Stimulated activated naive CD4-positive, alpha-beta T cell (primary cell): ENCODE results near the gene IKBKE.

Source experiments
- DNase-seq, 6 experiments: peaks; one replicate each; lab custom pipeline; 2025; lab: John Stamatoyannopoulos, UW

Gene IKBKE

GRCh38 chr1:206496131-206496793, 26.0 kb downstream of the IKBKE start:
- no peak for DNase-seq

DNA sequence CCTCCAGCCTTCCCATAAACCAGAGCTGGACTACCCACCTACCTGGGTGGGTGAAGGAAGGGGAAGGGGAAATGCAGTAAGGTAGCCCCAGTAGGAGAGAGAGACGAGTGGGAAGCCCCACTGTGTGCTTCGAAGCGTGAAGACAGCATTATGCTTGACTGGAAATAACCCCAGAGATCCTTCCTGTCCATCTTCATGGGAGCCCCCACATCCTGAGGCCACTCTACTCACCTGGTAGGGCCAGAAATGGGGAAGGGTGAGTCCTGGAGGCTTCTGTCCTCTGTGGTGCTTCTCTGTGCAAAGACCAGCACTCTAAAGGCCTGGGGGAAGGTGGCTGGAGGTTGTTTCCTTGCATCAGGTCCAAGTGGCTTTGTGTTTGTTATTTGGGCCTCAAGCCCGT, 27.1 kb downstream of the IKBKE start:
- no peak for DNase-seq

- DNase-seq: no peak
Observed at GRCh38 chr1:206497774-206498173, 27.5 kb downstream of the IKBKE start.

DNA sequence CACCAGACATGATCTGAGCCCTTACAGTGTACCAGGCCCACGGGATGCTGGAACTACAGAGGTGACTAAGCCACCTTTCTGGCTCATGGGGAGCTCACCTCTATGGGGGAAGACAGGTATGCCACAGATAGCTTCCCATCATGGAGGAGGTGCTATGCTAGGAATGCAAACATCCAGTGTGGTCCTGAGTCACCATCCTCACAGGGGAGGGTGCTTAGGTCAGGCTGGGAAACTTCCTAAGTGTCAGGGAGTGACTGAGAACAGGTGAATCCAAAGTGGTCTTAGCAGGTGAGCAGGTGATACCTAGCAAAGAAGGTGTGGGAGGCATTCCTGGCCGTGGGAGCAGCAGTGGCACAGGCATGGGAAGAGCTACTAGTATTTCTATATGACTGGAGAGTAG, 28.4 kb downstream of the IKBKE start:
- DNase-seq: no peak

GRCh38 chr1:206500046-206500445, 29.8 kb downstream of the IKBKE start:
- DNase-seq: no peak

DNA sequence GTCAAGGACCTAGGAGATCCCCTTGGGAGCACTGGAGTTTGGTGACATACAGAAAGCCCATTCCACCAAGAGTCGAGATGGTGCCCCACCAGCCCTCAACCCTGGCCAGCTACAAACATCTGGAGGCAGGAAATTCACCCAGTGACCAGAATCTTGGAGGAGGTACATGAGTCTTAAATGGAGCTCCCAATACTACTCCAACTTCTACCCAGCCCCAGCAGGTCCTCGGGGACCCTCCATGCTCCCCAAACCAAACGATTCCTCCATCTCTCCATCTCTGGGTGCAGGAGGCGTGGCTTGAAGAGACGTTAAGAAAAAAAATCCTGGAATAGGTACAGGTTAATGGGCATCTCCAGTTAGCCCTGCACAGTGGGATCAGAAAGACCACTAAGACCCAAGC, 31.6 kb downstream of the IKBKE start:
- DNase-seq: no peak

- no peak for DNase-seq
Observed at GRCh38 chr1:206502403-206502802, 32.1 kb downstream of the IKBKE start.

GRCh38 chr1:206502812-206503211, 32.5 kb downstream of the IKBKE start:
- no peak for DNase-seq

DNA sequence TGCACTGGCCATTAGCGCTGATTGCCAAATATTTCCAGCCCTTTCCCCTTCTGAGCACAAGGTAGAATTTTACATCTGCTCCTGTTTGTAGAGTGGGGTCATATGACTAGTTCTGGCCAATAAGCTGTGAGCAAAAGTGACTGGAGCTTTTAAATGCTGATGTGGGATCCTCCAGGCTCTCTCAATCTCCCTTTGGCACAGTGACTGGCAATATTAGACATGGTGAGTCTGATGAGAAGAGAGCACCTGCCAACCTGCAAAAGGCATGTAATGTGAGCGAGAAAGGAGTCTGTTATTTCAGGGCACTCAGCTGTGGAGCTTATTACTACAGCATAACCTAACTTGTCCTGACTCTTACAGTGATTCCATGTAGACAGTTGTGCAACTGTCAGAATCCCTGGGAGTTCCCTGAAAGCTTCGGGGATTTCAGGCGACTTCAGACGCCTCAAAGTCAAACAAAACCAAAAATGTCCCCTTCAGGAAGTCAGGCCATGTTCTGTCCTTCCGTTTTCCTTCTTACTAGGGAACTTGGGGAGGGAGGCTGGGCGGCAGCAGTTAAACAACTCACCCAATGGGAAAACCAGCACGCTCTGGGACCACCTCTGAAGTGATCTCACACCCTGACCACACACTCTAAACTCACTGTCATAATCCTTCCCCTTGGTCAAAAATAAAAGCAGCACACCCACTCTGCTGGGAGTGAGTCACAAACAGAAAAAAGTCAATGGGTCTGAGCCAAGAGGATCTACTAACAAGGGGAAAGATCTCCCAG, 33.5 kb downstream of the IKBKE start:
- no peak for DNase-seq

- no peak for DNase-seq
Observed at GRCh38 chr1:206504363-206504713, 34.1 kb downstream of the IKBKE start.

DNA sequence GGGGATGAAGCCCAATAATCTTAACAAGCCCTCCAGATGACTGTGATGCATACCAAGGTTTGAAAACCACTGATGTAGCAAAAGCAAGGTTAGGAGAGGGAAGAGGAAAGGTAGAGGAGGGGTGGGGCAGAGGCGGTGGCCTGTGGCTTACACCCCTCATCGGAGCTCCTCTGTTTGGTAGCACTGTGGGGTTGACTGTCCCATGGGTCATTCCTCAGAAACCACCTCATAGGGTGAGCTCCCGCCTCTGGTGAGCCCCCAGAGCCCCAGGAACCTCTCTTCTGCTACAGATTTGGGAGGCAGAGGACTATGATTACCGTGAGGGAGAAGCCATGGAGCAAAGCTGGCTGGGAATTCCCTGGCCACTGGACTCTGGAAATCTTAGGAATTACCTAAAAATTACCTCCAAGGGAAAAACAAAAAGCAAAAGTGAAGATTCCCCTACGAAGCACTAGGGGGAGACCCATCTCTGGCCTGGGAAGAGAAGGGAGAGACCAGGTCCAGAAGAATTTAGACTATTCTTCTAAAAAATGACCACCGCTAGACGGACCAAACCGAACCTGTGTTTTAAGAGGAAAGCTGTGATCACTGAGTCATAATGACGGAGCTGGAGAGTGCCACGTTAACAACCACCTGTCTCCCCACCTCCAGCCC, 35.6 kb downstream of the IKBKE start:
- DNase-seq: no peak

- no peak for DNase-seq
Observed at GRCh38 chr1:206506405-206507283, 36.4 kb downstream of the IKBKE start.

DNA sequence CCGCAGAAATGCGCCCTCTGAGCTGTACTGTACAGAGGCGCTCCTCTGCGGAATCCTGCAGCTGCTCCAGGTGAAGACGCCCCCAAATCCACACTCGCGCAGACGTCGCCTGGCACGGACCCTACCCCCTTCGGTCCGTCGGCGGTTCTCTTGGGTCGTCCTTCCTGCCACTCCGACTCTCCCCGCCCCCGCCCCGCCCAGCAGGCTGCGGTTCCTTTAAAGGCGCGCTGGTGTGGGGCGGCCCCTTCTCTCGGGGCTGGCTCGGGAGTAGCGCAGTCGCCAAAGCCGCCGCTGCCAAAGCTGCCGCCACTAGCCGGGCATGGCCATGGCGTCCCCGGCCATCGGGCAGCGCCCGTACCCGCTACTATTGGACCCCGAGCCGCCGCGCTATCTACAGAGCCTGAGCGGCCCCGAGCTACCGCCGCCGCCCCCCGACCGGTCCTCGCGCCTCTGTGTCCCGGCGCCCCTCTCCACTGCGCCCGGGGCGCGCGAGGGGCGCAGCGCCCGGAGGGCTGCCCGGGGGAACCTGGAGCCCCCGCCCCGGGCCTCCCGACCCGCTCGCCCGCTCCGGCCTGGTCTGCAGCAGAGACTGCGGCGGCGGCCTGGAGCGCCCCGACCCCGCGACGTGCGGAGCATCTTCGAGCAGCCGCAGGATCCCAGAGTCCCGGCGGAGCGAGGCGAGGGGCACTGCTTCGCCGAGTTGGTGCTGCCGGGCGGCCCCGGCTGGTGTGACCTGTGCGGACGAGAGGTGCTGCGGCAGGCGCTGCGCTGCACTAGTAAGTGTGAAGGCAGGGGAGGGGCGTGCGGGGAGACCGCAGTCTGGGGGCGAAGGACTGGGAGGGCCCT, 37.2 kb downstream of the IKBKE start, which contains the start of gene RASSF5:
Gene RASSF5 (plus strand): TSS at position 248 of the 846 bp plus-strand sequence. CDS start 72 bp downstream, at position 320.
- peak; percentile 61 to 76 (median 71) for DNase-seq

- DNase-seq: peak in 1 of 6 experiments; percentile 8
Observed at GRCh38 chr1:206508130-206508889, 38.0 kb downstream of the IKBKE start.

- DNase-seq: no peak
Observed at GRCh38 chr1:206508956-206509355, 38.7 kb downstream of the IKBKE start.

DNA sequence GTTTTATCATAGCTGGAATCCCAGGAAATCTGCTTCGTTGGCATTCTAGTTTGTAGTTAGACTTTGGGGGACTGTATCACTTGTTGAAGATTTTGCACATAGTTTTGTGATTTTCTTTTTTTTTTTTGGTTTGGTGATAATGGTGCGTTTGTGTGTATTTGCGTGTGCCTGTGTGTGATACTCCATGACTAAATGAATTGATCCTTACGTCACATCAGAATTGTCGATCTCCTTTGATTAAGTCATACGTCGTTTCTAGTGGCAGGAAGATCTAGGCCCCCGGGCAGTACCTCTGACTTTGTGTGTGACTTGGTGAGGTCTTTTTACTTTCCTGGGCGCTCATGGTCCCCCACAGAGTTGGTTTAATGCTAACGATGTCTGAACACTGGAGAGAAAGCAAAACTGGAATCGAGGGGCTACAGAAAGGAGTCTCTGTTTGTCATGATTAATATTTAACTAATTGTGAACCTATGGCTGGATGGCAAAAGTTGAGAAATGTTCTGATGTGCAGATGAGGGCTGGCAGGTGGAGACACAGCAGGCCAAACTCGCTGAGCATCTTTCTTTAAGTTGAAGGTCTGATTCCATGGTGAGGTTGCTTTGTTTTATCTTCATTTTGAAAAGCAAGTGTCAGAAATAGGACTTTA, 39.5 kb downstream of the IKBKE start:
- DNase-seq: no peak

- no peak for DNase-seq
Observed at GRCh38 chr1:206510371-206510770, 40.1 kb downstream of the IKBKE start.

GRCh38 chr1:206511362-206512057, 41.2 kb downstream of the IKBKE start:
- no peak for DNase-seq
